WI38 (cell line): ENCODE measurements around the gene HMCES.

Source experiments
- H3K4me3 ChIP-seq: 2 replicates; pipeline ENCODE4 v1.5.1; 2011; ENCODE audit warnings: low read depth, mild to moderate bottlenecking, control low read depth, low read length
- CTCF ChIP-seq: IDR thresholded peaks from 2 replicates; pipeline ENCODE4 v1.5.1; 2012; ENCODE audit warnings: low read depth, mild to moderate bottlenecking, control low read depth, low read length

HMCES gene

GRCh38 chr3:129286081-129286480 lies 7.4 kb downstream of the HMCES start:
- no peak for TF ChIP-seq CTCF
- H3K4me3 ChIP-seq, result no peak overlapping the region

- no peak for TF ChIP-seq CTCF
- H3K4me3 ChIP-seq, result no peak overlapping the region
These were observed 9.8 kb downstream of the HMCES start for GRCh38 chr3:129288446-129288845.

GRCh38 chr3:129289201-129289921 lies 10.7 kb downstream of the HMCES start:
- H3K4me3 ChIP-seq, result no peak overlapping the region
- TF ChIP-seq CTCF, result no peak

- no peak overlapping the region for H3K4me3 ChIP-seq
- TF ChIP-seq CTCF, result no peak
These were observed 12.7 kb downstream of the HMCES start for GRCh38 chr3:129291236-129291886.

- TF ChIP-seq CTCF, result no peak
- H3K4me3 ChIP-seq, result no peak overlapping the region
These were observed 16.6 kb downstream of the HMCES start for GRCh38 chr3:129295286-129295685.

- no peak overlapping the region for H3K4me3 ChIP-seq
- no peak for TF ChIP-seq CTCF
These were observed 25.7 kb downstream of the HMCES start for GRCh38 chr3:129304146-129304961.

- no peak for TF ChIP-seq CTCF
- H3K4me3 ChIP-seq, result no peak overlapping the region
These were observed 26.2 kb downstream of the HMCES start for GRCh38 chr3:129304962-129305222.
